ENCODE results near the gene NABP2. TPM values are rescaled to one million over a fixed set of nuclear protein-coding genes. Genes with fewer than 3 reads are reported as not detected.
A peak's percentile ranks its signal among the peaks of the same experiment; 100 is the strongest.
"Not testable (repeated sequence)": the region's sequence is repeated elsewhere in the genome, so short reads cannot be mapped to it uniquely, and the experiment has no call there.

Gene NABP2
- total and polyA plus RNA-seq, 8 donors = 21.8 to 33.8 (median 25.5) TPM

- Histone ChIP-seq H3K4me3 (no peak overlapping the region), H3K9me3 (no peaks in the 10 kb centered on the region), H3K27me3 (no peaks in the 10 kb centered on the region), H3K4me1 (peaks cover 16 to 27% of the 10 kb centered on the region in 2 donors), H3K36me3 (peaks cover 0 to 5% of the 10 kb centered on the region in 2 donors), H3K27ac (no peak overlapping the region)
- DNase-seq (no peak), ATAC-seq (no peak)
- no peak for TF ChIP-seq CTCF (IDR thresholded peaks at IDR 0.05)
- intact Hi-C loops (cut with DNase I) = no loop called here
Observed at GRCh38 chr12:56260380-56260779, 36.2 kb downstream of the NABP2 start.

GRCh38 chr12:56260921-56261320 lies 36.8 kb downstream of the NABP2 start:
- no peak for TF ChIP-seq CTCF (IDR thresholded peaks at IDR 0.05)
- no peak overlapping the region for H3K4me3 ChIP-seq
- H3K9me3 ChIP-seq = no peaks in the 10 kb centered on the region
- no peak overlapping the region for H3K27ac ChIP-seq
- DNase-seq = no peak
- intact Hi-C loops (cut with DNase I) = no loop called here
- H3K36me3 ChIP-seq = no peaks in the 10 kb centered on the region
- no peaks in the 10 kb centered on the region for H3K27me3 ChIP-seq
- ATAC-seq = no peak
- peaks cover 15 to 28% of the 10 kb centered on the region in 2 donors for H3K4me1 ChIP-seq

GRCh38 chr12:56261503-56262232 lies 37.5 kb downstream of the NABP2 start:
- no peak for TF ChIP-seq CTCF (IDR thresholded peaks at IDR 0.05)

DNA sequence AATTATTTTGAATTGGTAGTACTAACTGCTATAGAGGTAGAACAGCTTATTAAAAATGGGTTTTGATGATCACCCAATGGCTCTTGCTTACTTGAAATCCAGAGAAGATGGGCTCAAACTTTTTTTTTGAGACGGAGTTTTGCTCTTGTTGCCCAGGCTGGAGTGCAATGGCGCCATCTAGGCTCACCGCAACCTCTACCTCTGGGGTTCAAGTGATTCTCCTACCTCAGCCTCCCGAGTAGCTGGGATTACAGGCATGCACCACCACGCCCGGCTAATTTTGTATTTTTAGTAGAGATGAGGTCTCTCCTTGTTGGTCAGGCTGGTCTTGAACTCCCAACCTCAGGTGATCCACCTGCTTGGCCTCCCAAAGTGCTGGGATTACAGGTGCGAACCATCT lies 38.8 kb downstream of the NABP2 start:
- H3K9me3 ChIP-seq; intact Hi-C loops (cut with DNase I); H3K4me3 ChIP-seq; H3K36me3 ChIP-seq; H3K27ac ChIP-seq; DNase-seq; ATAC-seq; H3K27me3 ChIP-seq: not testable (repeated sequence)
- peaks cover 4 to 25% of the 10 kb centered on the region in 2 donors for H3K4me1 ChIP-seq

More at GRCh38 chr12:56261503-56262232, 37.5 kb downstream of the NABP2 start:
- Histone ChIP-seq H3K4me1 (peaks cover 8 to 27% of the 10 kb centered on the region in 2 donors), H3K9me3 (no peaks in the 10 kb centered on the region), H3K4me3 (no peak overlapping the region), H3K27me3 (no peaks in the 10 kb centered on the region), H3K27ac (no peak overlapping the region), H3K36me3 (no peaks in the 10 kb centered on the region)
- no peak for DNase-seq
- intact Hi-C loops (cut with DNase I) = no loop called here
- no peak for ATAC-seq

DNA sequence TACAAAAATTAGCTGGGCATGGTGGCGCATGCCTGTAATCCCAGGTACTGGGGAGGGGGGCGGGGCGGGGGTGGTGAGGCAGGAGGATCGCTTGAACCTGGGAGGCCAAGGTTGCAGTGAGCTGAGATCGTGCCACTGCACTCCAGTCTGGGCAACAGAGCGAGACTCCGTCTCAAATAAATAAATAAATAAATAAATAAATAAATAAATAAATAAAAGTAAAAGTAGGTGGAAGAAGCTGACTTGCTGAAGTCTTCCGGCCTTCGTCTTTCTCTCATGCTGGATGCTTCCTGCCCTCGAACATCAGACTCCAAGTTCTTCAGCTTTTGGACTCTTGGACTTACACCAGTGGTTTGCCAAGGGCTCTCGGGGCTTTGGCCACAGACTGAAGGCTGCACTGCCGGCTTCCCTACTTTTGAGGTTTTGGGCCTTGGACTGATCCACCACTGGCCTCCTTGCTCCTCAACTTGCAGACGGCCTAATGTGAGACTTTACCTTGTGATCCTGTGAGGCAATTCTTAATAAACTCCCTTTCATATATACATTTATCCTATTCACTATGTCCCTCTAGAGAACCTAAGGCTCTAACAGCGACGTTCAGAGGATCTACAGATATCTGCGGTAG lies 42.0 kb downstream of the NABP2 start:
- Histone ChIP-seq H3K4me1 (peaks cover 4 to 18% of the 10 kb centered on the region in 2 donors), H3K27ac (peak overlapping the region; percentile 93 to 94), H3K4me3 (peak overlapping the region; percentile 68 to 79)
- H3K36me3 ChIP-seq; DNase-seq; H3K9me3 ChIP-seq; ATAC-seq; H3K27me3 ChIP-seq; intact Hi-C loops (cut with DNase I): not testable (repeated sequence)

DNA sequence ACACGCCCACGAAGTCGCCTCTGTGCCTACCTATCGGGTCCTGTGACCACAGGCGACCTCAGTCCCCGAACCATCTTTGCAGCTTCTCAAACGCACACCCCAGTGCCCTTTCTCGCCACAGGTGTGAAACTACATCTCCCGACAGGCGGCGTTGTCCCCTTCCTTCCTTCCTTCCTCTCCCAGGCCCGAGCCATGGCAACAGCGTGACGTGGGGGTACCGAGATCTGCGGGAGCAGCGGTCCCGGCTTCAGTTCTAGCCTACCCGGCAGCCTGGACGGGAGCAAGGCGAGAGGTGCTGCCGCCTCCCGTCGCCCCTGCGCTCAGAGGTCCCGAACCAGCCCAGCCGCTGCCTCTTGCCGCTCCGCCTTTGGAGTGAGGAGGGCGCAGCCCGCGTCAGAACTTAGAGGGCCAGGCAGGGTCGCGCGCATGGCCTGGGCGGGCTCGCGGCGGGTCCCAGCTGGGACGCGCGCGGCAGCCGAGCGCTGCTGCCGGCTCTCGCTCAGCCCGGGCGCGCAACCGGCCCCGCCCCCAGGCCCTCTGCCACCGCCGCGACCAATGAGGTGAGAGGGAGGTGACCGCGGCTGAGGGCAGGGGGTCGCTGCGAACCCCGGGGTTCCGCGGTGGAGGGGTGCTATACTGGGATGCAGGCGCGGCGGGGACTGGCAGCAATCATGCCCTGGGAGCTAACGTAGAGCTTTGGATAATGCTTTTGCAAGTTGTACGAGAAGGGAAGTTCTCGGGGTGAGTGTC lies 42.7 kb downstream of the NABP2 start, which contains the start of gene COQ10A:
Gene COQ10A (plus strand): TSS at position 250 of the 750 bp plus-strand sequence. CDS start 177 bp downstream, at position 427.
- peak; percentile 41 to 56 for TF ChIP-seq CTCF (IDR thresholded peaks at IDR 0.05)
- DNase-seq = peak; percentile 88 to 95 (median 92)
- intact Hi-C loops (cut with DNase I) = no loop called here
- Histone ChIP-seq H3K36me3 (peaks cover 0 to 16% of the 10 kb centered on the region in 2 donors), H3K4me1 (peaks cover 4 to 18% of the 10 kb centered on the region in 2 donors), H3K9me3 (no peaks in the 10 kb centered on the region), H3K27ac (peak within 1 kb of the TSS; percentile 93 to 94), H3K4me3 (peak within 1 kb of the TSS; percentile 68 to 79), H3K27me3 (no peaks in the 10 kb centered on the region)
- peak; percentile 98 for ATAC-seq
